Smooth muscle cell of the brain vasculature (primary cell): ENCODE measurements around the gene RIMBP2.
"Not testable (repeated sequence)": the region's sequence is repeated elsewhere in the genome, so short reads cannot be mapped to it uniquely, and the experiment has no call there.

Source experiments
- DNase-seq: peaks from one replicate; pipeline ENCODE4 v3.0.0-alpha.2; 2012; ENCODE audit warnings: low read depth, low spot score

Gene RIMBP2

GRCh38 chr12:130706885-130707570 lies 9.1 kb downstream of the RIMBP2 start:
- no peak for DNase-seq

GRCh38 chr12:130706311-130706710 lies 9.8 kb downstream of the RIMBP2 start:
- DNase-seq: no peak

- no peak for DNase-seq
Measured at GRCh38 chr12:130705178-130705822, 10.8 kb downstream of the RIMBP2 start.

- no peak for DNase-seq
Measured at GRCh38 chr12:130704606-130705005, 11.5 kb downstream of the RIMBP2 start.

GRCh38 chr12:130703733-130704375 lies 12.2 kb downstream of the RIMBP2 start:
- DNase-seq: no peak

- no peak for DNase-seq
Measured at GRCh38 chr12:130702966-130703732, 12.9 kb downstream of the RIMBP2 start.

- no peak for DNase-seq
Measured at GRCh38 chr12:130701402-130701744, 14.7 kb downstream of the RIMBP2 start.

GRCh38 chr12:130700492-130701401 lies 15.4 kb downstream of the RIMBP2 start:
- DNase-seq: no peak

- DNase-seq: no peak
Measured at GRCh38 chr12:130698106-130698505, 18.0 kb downstream of the RIMBP2 start.

GRCh38 chr12:130696379-130697100 lies 19.6 kb downstream of the RIMBP2 start:
- DNase-seq: no peak

GRCh38 chr12:130695061-130695460 lies 21.0 kb downstream of the RIMBP2 start:
- DNase-seq: no peak

- DNase-seq: no peak
Measured at GRCh38 chr12:130689408-130690405, 26.4 kb downstream of the RIMBP2 start.

GRCh38 chr12:130688999-130689398 lies 27.1 kb downstream of the RIMBP2 start:
- not testable (repeated sequence) for DNase-seq

- no peak for DNase-seq
Measured at GRCh38 chr12:130687796-130688778, 28.0 kb downstream of the RIMBP2 start.

- DNase-seq: no peak
Measured at GRCh38 chr12:130687190-130687589, 28.9 kb downstream of the RIMBP2 start.

- no peak for DNase-seq
Measured at GRCh38 chr12:130686511-130686991, 29.5 kb downstream of the RIMBP2 start.

GRCh38 chr12:130685850-130686249 lies 30.2 kb downstream of the RIMBP2 start:
- DNase-seq: no peak

- no peak for DNase-seq
Measured at GRCh38 chr12:130685250-130685787, 30.8 kb downstream of the RIMBP2 start.
